DOHH2 (cell line): ENCODE results near the gene ZCCHC13.

Experiments
- CTCF ChIP-seq: fragments of 200-600 bp; sonication (generic); IDR thresholded peaks from one replicate; pipeline ENCODE4 v1.5.1; 2014; ENCODE audit warnings: antibody characterized with exemption, mild to moderate bottlenecking, low read depth, low read length; ENCODE audit not compliant: poor library complexity, severe bottlenecking
- EZH2phosphoT487 ChIP-seq: fragments of 200-600 bp; sonication (generic); IDR thresholded peaks from 2 replicates; pipeline ENCODE4 v1.6.1; 2017; ENCODE audit warnings: borderline replicate concordance, mild to moderate bottlenecking, antibody characterized with exemption, low read length, moderate library complexity, mixed read lengths

GRCh38 chrX:74338852-74339251 lies 34.9 kb downstream of the ZCCHC13 start:
- no peak for TF ChIP-seq CTCF
- TF ChIP-seq EZH2phosphoT487, result no peak
